Activated CD8-positive, alpha-beta memory T cell treated with anti-CD3 and anti-CD28 coated beads for 24 hours (primary cell): ENCODE results near the gene AFG3L2.

Experiments
- DNase-seq: peaks from one replicate; pipeline ENCODE4 v3.0.0-alpha.2; 2020

Gene AFG3L2

GRCh38 chr18:12318857-12319256 is 58.2 kb downstream of the AFG3L2 start:
- no peak for DNase-seq

- DNase-seq: peak; percentile 48
Observed at GRCh38 chr18:12318334-12318697, 58.7 kb downstream of the AFG3L2 start.

GRCh38 chr18:12317664-12318333 is 59.2 kb downstream of the AFG3L2 start:
- no peak for DNase-seq

GRCh38 chr18:12315911-12316310 is 61.1 kb downstream of the AFG3L2 start:
- DNase-seq: no peak

GRCh38 chr18:12315490-12315889 is 61.5 kb downstream of the AFG3L2 start:
- DNase-seq: no peak

GRCh38 chr18:12314591-12315305 is 62.3 kb downstream of the AFG3L2 start:
- DNase-seq: no peak

- no peak for DNase-seq
Observed at GRCh38 chr18:12313530-12314245, 63.3 kb downstream of the AFG3L2 start.

GRCh38 chr18:12312976-12313375 is 64.1 kb downstream of the AFG3L2 start:
- no peak for DNase-seq

- no peak for DNase-seq
Observed at GRCh38 chr18:12310762-12311161, 66.3 kb downstream of the AFG3L2 start.

- no peak for DNase-seq
Observed at GRCh38 chr18:12309683-12310198, 67.3 kb downstream of the AFG3L2 start.

GRCh38 chr18:12308386-12309100 is 68.5 kb downstream of the AFG3L2 start:
- DNase-seq: no peak

- no peak for DNase-seq
Observed at GRCh38 chr18:12307701-12308385, 69.2 kb downstream of the AFG3L2 start, which contains the start of gene TUBB6. Gene TUBB6, plus strand, starts transcription at chr18:12308241. Its CDS starts 52 bp downstream, at chr18:12308293.

GRCh38 chr18:12306752-12307700 is 70.0 kb downstream of the AFG3L2 start:
- DNase-seq: no peak

- no peak for DNase-seq
Observed at GRCh38 chr18:12305930-12306629, 70.9 kb downstream of the AFG3L2 start.

- no peak for DNase-seq
Observed at GRCh38 chr18:12305211-12305610, 71.8 kb downstream of the AFG3L2 start.

GRCh38 chr18:12304351-12305210 is 72.4 kb downstream of the AFG3L2 start:
- no peak for DNase-seq

- no peak for DNase-seq
Observed at GRCh38 chr18:12302391-12303147, 74.5 kb downstream of the AFG3L2 start.

- no peak for DNase-seq
Observed at GRCh38 chr18:12301263-12302005, 75.6 kb downstream of the AFG3L2 start.
